Astrocyte (in vitro differentiated cells and primary cell): ENCODE data around the gene GPATCH8. TPM values are rescaled to one million over a fixed set of nuclear protein-coding genes. Genes with fewer than 3 reads are reported as not detected.

Experiments
- DNase-seq: peaks from one replicate; pipeline ENCODE4 v3.0.0-alpha.2; 2010; ENCODE audit warnings: low read depth
- FAIRE-seq: peaks from 2 replicates; lab custom pipeline; 2011; peaks lifted over from hg19 to GRCh38; lab: Jason Lieb, UNC
- H2AFZ ChIP-seq: 2 replicates; pipeline ENCODE4 v1.6.0; 2012; ENCODE audit warnings: low read depth, low read length, inconsistent platforms
- H3K27ac ChIP-seq: 2 replicates; pipeline ENCODE4 v1.5.1; 2011; ENCODE audit warnings: low read depth, low read length, inconsistent platforms
- H3K27me3 ChIP-seq: 2 replicates; pipeline ENCODE4 v1.6.0; 2011; ENCODE audit warnings: low read length, inconsistent platforms; ENCODE audit not compliant: insufficient read depth
- H3K36me3 ChIP-seq: 2 replicates; pipeline ENCODE4 v1.5.1; 2011; ENCODE audit warnings: low read length, inconsistent platforms; ENCODE audit not compliant: insufficient read depth
- H3K4me1 ChIP-seq: 2 replicates; pipeline ENCODE4 v1.5.1; 2011; ENCODE audit warnings: low read length, inconsistent platforms; ENCODE audit not compliant: insufficient read depth
- H3K4me2 ChIP-seq: 2 replicates; pipeline ENCODE4 v1.6.0; 2012; ENCODE audit warnings: low read length, inconsistent platforms
- H3K4me3 ChIP-seq: 2 replicates; pipeline ENCODE4 v1.5.1; 2011; ENCODE audit warnings: low read depth, mild to moderate bottlenecking, low read length, inconsistent platforms; ENCODE audit not compliant: insufficient read depth
- H3K79me2 ChIP-seq: 2 replicates; pipeline ENCODE4 v1.6.0; 2012; ENCODE audit warnings: mild to moderate bottlenecking, low read length, inconsistent platforms; ENCODE audit not compliant: insufficient read depth
- H3K9ac ChIP-seq: 2 replicates; pipeline ENCODE4 v1.6.0; 2012; ENCODE audit warnings: mild to moderate bottlenecking, low read length, inconsistent platforms
- H3K9me3 ChIP-seq: 2 replicates; pipeline ENCODE4 v1.5.1; 2012; ENCODE audit warnings: low read depth, mild to moderate bottlenecking, low read length, inconsistent platforms; ENCODE audit not compliant: insufficient read depth
- H4K20me1 ChIP-seq: 2 replicates; pipeline ENCODE4 v1.6.0; 2012; ENCODE audit warnings: low read length, inconsistent platforms; ENCODE audit not compliant: insufficient read depth
- H3K27ac Mint-ChIP-seq: one replicate; pipeline ENCODE4 v1.8.0; 2021; ENCODE audit warnings: mild to moderate bottlenecking, mixed read lengths; ENCODE audit not compliant: unreplicated experiment
- H3K27me3 Mint-ChIP-seq: one replicate; pipeline ENCODE4 v1.8.0; 2021; ENCODE audit warnings: low read depth, mixed read lengths; ENCODE audit not compliant: unreplicated experiment
- H3K36me3 Mint-ChIP-seq: one replicate; pipeline ENCODE4 v1.8.0; 2021; ENCODE audit warnings: low read depth, mixed read lengths; ENCODE audit not compliant: unreplicated experiment
- H3K4me1 Mint-ChIP-seq: one replicate; pipeline ENCODE4 v1.8.0; 2021; ENCODE audit warnings: low read depth, mixed read lengths; ENCODE audit not compliant: unreplicated experiment
- H3K4me3 Mint-ChIP-seq: one replicate; pipeline ENCODE4 v1.8.0; 2021; ENCODE audit warnings: mild to moderate bottlenecking, moderate library complexity, mixed read lengths; ENCODE audit not compliant: unreplicated experiment
- H3K9me3 Mint-ChIP-seq: one replicate; pipeline ENCODE4 v1.8.0; 2021; ENCODE audit warnings: mild to moderate bottlenecking, mixed read lengths; ENCODE audit not compliant: unreplicated experiment
- EZH2 ChIP-seq: IDR thresholded peaks from 2 replicates; pipeline ENCODE4 v1.6.1; 2012; ENCODE audit warnings: mild to moderate bottlenecking, low read length, inconsistent platforms; ENCODE audit not compliant: insufficient read depth
- total RNA-seq: library from RNA; stranded (reverse); gene quantifications from 2 replicates; pipeline ENCODE4 v1.2.1, GENCODE V29; 2021
- TF ChIP-seq, protein P1 (sequence below): IDR thresholded peaks from 2 replicates; pipeline ENCODE4 v1.5.1; 2011; ENCODE audit warnings: low read depth, mild to moderate bottlenecking, inconsistent platforms, low read length, moderate library complexity; ENCODE audit not compliant: insufficient read depth

Gene GPATCH8
- total RNA-seq, 1 donor from 2014 or later: 43.3 TPM

DNA sequence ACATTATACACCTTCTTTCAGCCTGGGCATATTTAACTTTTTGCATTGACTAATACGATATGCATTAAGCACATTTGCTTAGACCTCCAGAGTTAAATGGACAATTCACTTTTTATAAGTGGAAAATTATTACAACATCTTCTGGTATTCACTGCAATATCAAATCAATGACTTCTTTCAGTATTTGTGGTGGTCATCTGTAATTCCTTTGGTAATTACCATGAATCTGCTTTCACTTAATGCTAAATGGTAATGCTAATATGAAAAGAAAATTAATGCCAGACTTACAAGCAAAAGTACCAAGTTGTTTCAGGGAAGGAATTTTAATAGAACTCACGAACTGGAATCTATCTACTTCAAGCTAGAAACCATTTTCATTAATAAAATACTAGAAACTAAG is 6.4 kb downstream of the GPATCH8 start:
- H4K20me1 ChIP-seq: peaks cover 93% of the 10 kb centered on the region
- no peak overlapping the region for H3K9ac ChIP-seq
- no peak for FAIRE-seq
- no peak overlapping the region for H3K4me2 ChIP-seq
- DNase-seq: no peak
- H3K9me3 Mint-ChIP-seq: no peaks in the 10 kb centered on the region
- H3K9me3 ChIP-seq: no peaks in the 10 kb centered on the region
- no peaks in the 10 kb centered on the region for H3K36me3 ChIP-seq
- peaks cover 97% of the 10 kb centered on the region for H3K79me2 ChIP-seq
- peaks cover 3% of the 10 kb centered on the region for H3K4me1 ChIP-seq
- H3K27me3 Mint-ChIP-seq: no peaks in the 10 kb centered on the region
- TF ChIP-seq, protein P1, sequence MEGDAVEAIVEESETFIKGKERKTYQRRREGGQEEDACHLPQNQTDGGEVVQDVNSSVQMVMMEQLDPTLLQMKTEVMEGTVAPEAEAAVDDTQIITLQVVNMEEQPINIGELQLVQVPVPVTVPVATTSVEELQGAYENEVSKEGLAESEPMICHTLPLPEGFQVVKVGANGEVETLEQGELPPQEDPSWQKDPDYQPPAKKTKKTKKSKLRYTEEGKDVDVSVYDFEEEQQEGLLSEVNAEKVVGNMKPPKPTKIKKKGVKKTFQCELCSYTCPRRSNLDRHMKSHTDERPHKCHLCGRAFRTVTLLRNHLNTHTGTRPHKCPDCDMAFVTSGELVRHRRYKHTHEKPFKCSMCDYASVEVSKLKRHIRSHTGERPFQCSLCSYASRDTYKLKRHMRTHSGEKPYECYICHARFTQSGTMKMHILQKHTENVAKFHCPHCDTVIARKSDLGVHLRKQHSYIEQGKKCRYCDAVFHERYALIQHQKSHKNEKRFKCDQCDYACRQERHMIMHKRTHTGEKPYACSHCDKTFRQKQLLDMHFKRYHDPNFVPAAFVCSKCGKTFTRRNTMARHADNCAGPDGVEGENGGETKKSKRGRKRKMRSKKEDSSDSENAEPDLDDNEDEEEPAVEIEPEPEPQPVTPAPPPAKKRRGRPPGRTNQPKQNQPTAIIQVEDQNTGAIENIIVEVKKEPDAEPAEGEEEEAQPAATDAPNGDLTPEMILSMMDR: no peak
- no peak for TF ChIP-seq EZH2
- peaks cover 22% of the 10 kb centered on the region for H3K4me1 Mint-ChIP-seq
- no peak overlapping the region for H3K27ac Mint-ChIP-seq
- no peak overlapping the region for H3K4me3 ChIP-seq
- no peaks in the 10 kb centered on the region for H3K27me3 ChIP-seq
- no peak overlapping the region for H2AFZ ChIP-seq
- no peak overlapping the region for H3K27ac ChIP-seq
- peaks cover 3% of the 10 kb centered on the region for H3K36me3 Mint-ChIP-seq
- no peak overlapping the region for H3K4me3 Mint-ChIP-seq

DNA sequence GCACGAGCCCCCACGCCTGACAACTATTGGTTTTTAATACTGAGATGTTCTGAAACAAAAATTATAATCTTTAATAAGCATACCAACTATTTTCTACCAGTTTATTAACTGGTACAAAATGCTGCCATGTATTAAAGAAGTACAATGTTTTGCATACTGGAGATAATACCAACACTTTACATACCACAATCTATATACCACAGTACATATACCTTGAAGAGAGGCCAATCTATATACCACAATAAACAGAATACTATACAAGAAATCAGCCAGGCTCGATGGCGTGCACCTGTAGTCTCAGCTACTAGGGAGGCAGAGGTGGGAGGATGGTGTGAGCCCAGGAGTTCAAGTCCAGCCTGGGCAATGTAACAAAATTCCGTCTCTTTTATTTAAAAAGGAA is 9.9 kb downstream of the GPATCH8 start:
- TF ChIP-seq EZH2: no peak
- TF ChIP-seq, protein P1: no peak
- H3K27me3 Mint-ChIP-seq: no peaks in the 10 kb centered on the region
- peaks cover 4% of the 10 kb centered on the region for H3K4me1 Mint-ChIP-seq
- no peaks in the 10 kb centered on the region for H3K9me3 Mint-ChIP-seq
- H3K36me3 Mint-ChIP-seq: peaks cover 7% of the 10 kb centered on the region
- Histone ChIP-seq H3K4me1 (no peaks in the 10 kb centered on the region), H3K9me3 (no peaks in the 10 kb centered on the region), H3K79me2 (peaks cover 97% of the 10 kb centered on the region), H4K20me1 (peaks cover 93% of the 10 kb centered on the region), H3K4me3 (no peak overlapping the region), H3K27me3 (no peaks in the 10 kb centered on the region), H3K4me2 (no peak overlapping the region), H2AFZ (no peak overlapping the region), H3K36me3 (no peaks in the 10 kb centered on the region), H3K27ac (no peak overlapping the region), H3K9ac (no peak overlapping the region)
- no peak overlapping the region for H3K4me3 Mint-ChIP-seq
- no peak for FAIRE-seq
- no peak overlapping the region for H3K27ac Mint-ChIP-seq
- no peak for DNase-seq

DNA sequence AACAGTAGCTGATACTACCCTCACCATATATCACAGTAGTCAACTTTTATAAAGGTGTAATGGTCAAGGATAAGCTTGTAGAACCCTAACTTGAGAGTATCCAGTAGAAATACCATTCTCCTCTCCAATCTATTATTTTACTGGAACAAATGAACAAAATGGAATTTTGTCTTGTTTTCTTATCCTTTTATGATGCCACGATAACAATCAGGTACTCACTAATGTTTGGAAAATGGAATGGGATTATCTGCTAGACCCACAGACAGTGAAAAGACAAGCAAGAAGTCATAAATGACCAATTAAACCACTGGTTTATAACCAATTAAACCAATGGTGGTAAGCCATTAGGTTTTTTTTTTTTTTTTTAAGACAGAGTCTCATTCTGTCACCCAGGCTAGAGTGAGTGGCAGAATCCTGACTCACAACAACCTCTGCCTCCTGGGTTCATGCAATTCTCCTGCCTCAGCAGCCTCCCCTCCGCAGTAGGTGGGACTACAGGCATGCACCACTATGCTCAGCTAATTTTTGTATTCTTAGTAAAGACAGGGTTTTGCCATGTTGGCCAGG is 10.4 kb downstream of the GPATCH8 start:
- Mint-ChIP-seq H3K27me3 (no peaks in the 10 kb centered on the region), H3K9me3 (no peaks in the 10 kb centered on the region), H3K27ac (no peak overlapping the region), H3K36me3 (peaks cover 7% of the 10 kb centered on the region), H3K4me1 (peaks cover 2% of the 10 kb centered on the region), H3K4me3 (no peak overlapping the region)
- Histone ChIP-seq H3K27me3 (no peaks in the 10 kb centered on the region), H3K36me3 (no peaks in the 10 kb centered on the region), H3K4me3 (no peak overlapping the region), H3K4me1 (no peaks in the 10 kb centered on the region), H3K79me2 (peaks cover 95% of the 10 kb centered on the region), H2AFZ (no peak overlapping the region), H3K9me3 (no peaks in the 10 kb centered on the region), H3K9ac (no peak overlapping the region), H3K27ac (no peak overlapping the region), H3K4me2 (no peak overlapping the region), H4K20me1 (peaks cover 92% of the 10 kb centered on the region)
- FAIRE-seq (no peak), DNase-seq (no peak)
- TF ChIP-seq, protein P1: no peak
- no peak for TF ChIP-seq EZH2
